GM12878 (cell line): ENCODE results near the gene CFAP97. TPM values are rescaled to one million over a fixed set of nuclear protein-coding genes. Genes with fewer than 3 reads are reported as not detected.
A peak's percentile ranks its signal among the peaks of the same experiment; 100 is the strongest.

Experiments
- ATAC-seq: fragments of 200-7000 bp; cut with Tn5 transposase; 3 replicates; pipeline ENCODE4 v1.9.1; 2020; ENCODE audit warnings: mild to moderate bottlenecking, moderate library complexity
- BruUV-seq: library from RNA; stranded (reverse); fragments of 400-500 nt; replicated peaks from 2 replicates; lab custom pipeline; 2021; lab: Mats Ljungman, UMichigan
- CTCF ChIA-PET: fragments of 300-600 bp; sonication (Branson Sonifier 250); formaldehyde crosslinking; extraction: SDS; loops from one replicate; lab custom pipeline; 2021; ENCODE audit warnings: inconsistent platforms; lab: Yijun Ruan, JAX
- POLR2A ChIA-PET: fragments of 350-600 bp; formaldehyde crosslinking; extraction: SDS; loops from one replicate; lab custom pipeline; 2021; ENCODE audit warnings: inconsistent platforms; lab: Charles Lee
- RAD21 ChIA-PET: fragments of 300-600 bp; sonication (Branson Sonifier 250); formaldehyde crosslinking; loops from one replicate; lab custom pipeline; 2023; ENCODE audit warnings: antibody characterized with exemption; ENCODE audit not compliant: unreplicated experiment; lab: Charles Lee
- SMC1A ChIA-PET: fragments of 300-600 bp; sonication (Branson Sonifier 250); formaldehyde crosslinking; loops from one replicate; lab custom pipeline; 2023; ENCODE audit not compliant: unreplicated experiment, uncharacterized antibody; lab: Charles Lee
- DNase-seq: peaks from one replicate; pipeline ENCODE4 v3.0.0-alpha.2; 2011; ENCODE audit warnings: low read depth, low spot score
- FAIRE-seq: peaks from 3 replicates; lab custom pipeline; 2011; peaks lifted over from hg19 to GRCh38; lab: Jason Lieb, UNC
- H2AFZ ChIP-seq: 2 replicates; pipeline ENCODE4 v1.6.0; 2011; ENCODE audit warnings: low read depth, low read length, control low read depth; ENCODE audit not compliant: control insufficient read depth
- H3K27ac ChIP-seq: 2 replicates; pipeline ENCODE4 v1.5.1; 2011; ENCODE audit warnings: control low read depth; ENCODE audit not compliant: control insufficient read depth, insufficient read depth
- H3K27me3 ChIP-seq, 2 experiments: replicated peaks in 1 of 2; 2 replicates each; pipeline versions ENCODE4 v1.6.0 to v1.6.1; 2011; ENCODE audit warnings: low read length in 1 of 2; ENCODE audit not compliant: control insufficient read depth in 2 of 2, insufficient read depth in 2 of 2
- H3K36me3 ChIP-seq, 2 experiments: 2 replicates each; pipeline ENCODE4 v1.5.1; 2011; ENCODE audit warnings: low read length in 1 of 2; ENCODE audit not compliant: control insufficient read depth in 2 of 2, insufficient read depth in 2 of 2
- H3K4me1 ChIP-seq: 2 replicates; pipeline ENCODE4 v1.6.1; 2011; ENCODE audit warnings: mild to moderate bottlenecking, low read length, moderate library complexity, mixed read lengths; ENCODE audit not compliant: control insufficient read depth, insufficient read depth
- H3K4me2 ChIP-seq: 2 replicates; pipeline ENCODE4 v1.6.0; 2011; ENCODE audit warnings: control low read depth; ENCODE audit not compliant: control insufficient read depth, insufficient read depth
- H3K4me3 ChIP-seq: fragments of 200-600 bp; sonication (generic); 2 replicates; pipeline ENCODE4 v1.5.1; 2016
- H3K79me2 ChIP-seq: 2 replicates; pipeline ENCODE4 v1.6.0; 2011; ENCODE audit warnings: low read length; ENCODE audit not compliant: control insufficient read depth, insufficient read depth
- H3K9ac ChIP-seq: 2 replicates; pipeline ENCODE4 v1.8.0; 2011; ENCODE audit warnings: low read length, control low read depth, mixed read lengths; ENCODE audit not compliant: control insufficient read depth, insufficient read depth
- H3K9me3 ChIP-seq: replicated peaks from 3 replicates; pipeline ENCODE4 v1.5.1; 2011; ENCODE audit warnings: mild to moderate bottlenecking, low read length; ENCODE audit not compliant: control insufficient read depth, insufficient read depth
- H4K20me1 ChIP-seq: 2 replicates; pipeline ENCODE4 v1.6.0; 2011; ENCODE audit not compliant: control insufficient read depth, insufficient read depth
- EP300 ChIP-seq, 2 experiments: fragments of 150-350 bp in 1 of 2; IDR thresholded peaks; 2 replicates each; pipeline ENCODE4 v1.6.1; 2011 to 2012; ENCODE audit warnings: low read depth in 2 of 2, low read length in 2 of 2, borderline replicate concordance in 1 of 2, improper control_type of control experiment in 1 of 2, inconsistent platforms in 1 of 2; ENCODE audit not compliant: control insufficient read depth in 1 of 2
- MEF2B ChIP-seq: fragments of 450-650 bp; IDR thresholded peaks from 2 replicates; pipeline ENCODE4 v1.6.1; 2018; ENCODE audit warnings: mild to moderate bottlenecking, moderate library complexity; ENCODE audit not compliant: partially characterized antibody, poor library complexity, severe bottlenecking
- NFYA ChIP-seq: IDR thresholded peaks from 2 replicates; pipeline ENCODE4 v1.6.1; 2011; ENCODE audit warnings: low read depth, mild to moderate bottlenecking, low read length, improper control_type of control experiment, borderline replicate concordance
- POLR2A ChIP-seq: IDR thresholded peaks from 2 replicates; pipeline ENCODE4 v1.6.1; 2011; ENCODE audit warnings: low read depth, mild to moderate bottlenecking, low read length
- SMAD5 ChIP-seq: IDR thresholded peaks from 2 replicates; pipeline ENCODE4 v1.6.1; 2016; ENCODE audit warnings: antibody characterized with exemption, low read depth
- SMARCA5 ChIP-seq: fragments of 450-650 bp; IDR thresholded peaks from 2 replicates; pipeline ENCODE4 v1.6.1; 2017; ENCODE audit warnings: mild to moderate bottlenecking
- SPI1 ChIP-seq: IDR thresholded peaks from 2 replicates; pipeline ENCODE4 v1.6.1; 2011; ENCODE audit warnings: low read depth, mild to moderate bottlenecking, low read length, moderate library complexity, borderline replicate concordance; ENCODE audit not compliant: insufficient read depth
- WGBS: methylation state at CpG from one replicate; pipeline ENCODE4 v1.1.6; 2016; ENCODE audit warnings: low lambda C conversion rate; ENCODE audit not compliant: insufficient replicate concordance, insufficient coverage; ENCODE audit errors: missing lambda C conversion rate; 5-methylcytosine and 5-hydroxymethylcytosine counted together
- in situ Hi-C: fragments of 300-500 bp; cut with MboI; formaldehyde crosslinking; loops from 9 replicates; pipeline ENCODE4 v1.14.3; 2018; ENCODE audit warnings: mixed read lengths
- intact Hi-C: fragments of 100-400 bp; cut with micrococcal nuclease; formaldehyde crosslinking; loops from one replicate; pipeline ENCODE4 v1.14.2; 2022; ENCODE audit not compliant: unreplicated experiment
- polyA plus RNA-seq, 11 experiments: library from polyadenylated mRNA; depleted of rRNA in 4 of 11; unstranded in 6 of 11; stranded (reverse) in 5 of 11; fragments of >200 nt; fragmentation: Nextera tagmentation in 4 of 11; fragmentation: Illumina TruSeq in 1 of 11; extraction: Ambion mirVana in 4 of 11; extraction: Trizol in 1 of 11; gene quantifications; 1 replicate in 1 of 11; 2 replicates in 10 of 11; pipeline versions ENCODE4 v1.2.1 to v1.2.3, GENCODE V29; 2011 to 2016; ENCODE audit warnings: inconsistent platforms in 2 of 11, missing spikeins in 2 of 11, low read depth in 1 of 11
- total RNA-seq, 4 experiments: library from RNA; depleted of rRNA in 3 of 4; stranded (reverse); fragments of >200 nt in 3 of 4; fragmentation: Illumina TruSeq in 1 of 4; extraction: Trizol in 1 of 4; gene quantifications; 2 replicates each; pipeline versions ENCODE4 v1.2.1 to v1.2.3, GENCODE V29; 2013 to 2021
- TF ChIP-seq, protein P1 (sequence below): fragments of 450-650 bp; IDR thresholded peaks from 2 replicates; pipeline ENCODE4 v1.6.1; 2016; ENCODE audit warnings: mild to moderate bottlenecking
- TF ChIP-seq, protein P2 (sequence below): IDR thresholded peaks from 2 replicates; pipeline ENCODE4 v1.6.1; 2011; ENCODE audit warnings: mild to moderate bottlenecking, low read depth, low read length, moderate library complexity; ENCODE audit not compliant: insufficient replicate concordance
- TF ChIP-seq, protein P3 (sequence below): fragments of 450-650 bp; IDR thresholded peaks from 2 replicates; pipeline ENCODE4 v1.6.1; 2016; ENCODE audit warnings: mild to moderate bottlenecking

The CFAP97 gene
- total and polyA plus RNA-seq, 10 of the 15 experiments (the other 5 are each of a cell fraction or from before 2014, with no cell fraction given), result 26.4 to 62.7 (median 48.0) TPM

- in situ Hi-C loops, result no loop called here
- H3K9ac ChIP-seq, result 0 out of 2 replicates have a peak overlapping the region, but pooled peaks have one; percentile 17
- no peak overlapping the region for H3K4me3 ChIP-seq
- ChIA-PET CTCF (interaction anchor here (1.1 kb wide), 1 partner anchor 14 kb away, joined by 3 read pairs; no protein-coding TSS in a partner anchor), SMC1A (interaction anchor here (1.2 to 2.4 kb wide), 3 partner anchors 10 to 39 kb away, joined by 3 to 12 read pairs (median 4); no protein-coding TSS in a partner anchor), RAD21 (interaction anchor here (0.7 kb wide), 1 partner anchor 9 kb away, joined by 3 read pairs; the partner anchor contains the start of gene SNX25), POLR2A (interaction anchor here (1.1 kb wide), 1 partner anchor 8 kb away, joined by 3 read pairs; no protein-coding TSS in a partner anchor)
- ATAC-seq (peak; percentile 17; the same call in 2 of the 3 replicates), FAIRE-seq (no peak), DNase-seq (no peak)
- peaks cover 95% of the 10 kb centered on the region for H3K79me2 ChIP-seq
- H4K20me1 ChIP-seq, result peaks cover 2% of the 10 kb centered on the region; the same call in 1 of the 2 replicates
- intact Hi-C loops, result no loop called here
- H3K4me2 ChIP-seq, result peak overlapping the region; percentile 74
- 100% methylated on average over 2 of the region's 2 CpGs for WGBS
- H3K36me3 ChIP-seq, result peaks cover 0 to 15% of the 10 kb centered on the region in 2 experiments; a peak in 1 of 4 replicates
- TF ChIP-seq EP300 (IDR thresholded peaks at IDR 0.05; ENCODE audit: borderline replicate concordance in 1 of 2, control insufficient read depth in 1 of 2, low read depth in 2 of 2, low read length in 2 of 2), result no peak
- TF ChIP-seq POLR2A, result 0 out of 2 replicates have a peak, but pooled peaks have one; percentile 37
- H2AFZ ChIP-seq, result no peak overlapping the region
- peak overlapping the region; percentile 31; the same call in 1 of the 2 replicates for H3K27ac ChIP-seq
- BruUV-seq, result no TSS peak
- peaks cover 22% of the 10 kb centered on the region for H3K4me1 ChIP-seq
- no peaks in the 10 kb centered on the region for H3K27me3 ChIP-seq
- H3K9me3 ChIP-seq, result no peaks in the 10 kb centered on the region; the same call in 2 of the 3 replicates
These were observed 14.5 kb upstream of the CFAP97 start for GRCh38 chr4:185218312-185218711.

- Histone ChIP-seq H3K79me2 (peaks cover 95% of the 10 kb centered on the region), H3K4me2 (peak overlapping the region; percentile 56), H3K9me3 (no peaks in the 10 kb centered on the region; the same call in 2 of the 3 replicates), H3K9ac (no peak overlapping the region), H3K27ac (peak overlapping the region; percentile 20), H3K4me3 (peak overlapping the region; percentile 40; the same call in 1 of the 2 replicates), H3K27me3 (no peaks in the 10 kb centered on the region), H3K36me3 (peaks cover 0 to 16% of the 10 kb centered on the region in 2 experiments; a peak in 1 of 4 replicates), H3K4me1 (peaks cover 23% of the 10 kb centered on the region), H2AFZ (no peak overlapping the region), H4K20me1 (peaks cover 2% of the 10 kb centered on the region; the same call in 1 of the 2 replicates)
- intact Hi-C loops, result no loop called here
- FAIRE-seq, result no peak
- POLR2A ChIA-PET, result interaction anchor here (0.7 to 1.0 kb wide), 4 partner anchors 16 to 179 kb away, joined by 3 to 5 read pairs (median 4); partner anchors contain the start of gene ANKRD37
- BruUV-seq, result no TSS peak
- 64% methylated on average over 6 of the region's 6 CpGs for WGBS
- in situ Hi-C loops, result no loop called here
- CTCF ChIA-PET, result interaction anchor here (1.0 kb wide), 1 partner anchor 87 kb away, joined by 3 read pairs; no protein-coding TSS in a partner anchor
- SMC1A ChIA-PET, result interaction anchor here (1.0 to 1.2 kb wide), 4 partner anchors 9 to 89 kb away, joined by 3 read pairs; no protein-coding TSS in a partner anchor
- no peak for DNase-seq
- no peak for ATAC-seq
- RAD21 ChIA-PET, result interaction anchor here (0.7 to 0.9 kb wide), 3 partner anchors 8 to 89 kb away, joined by 3 read pairs; partner anchors contain the start of gene SNX25
- TF ChIP-seq, protein P1, sequence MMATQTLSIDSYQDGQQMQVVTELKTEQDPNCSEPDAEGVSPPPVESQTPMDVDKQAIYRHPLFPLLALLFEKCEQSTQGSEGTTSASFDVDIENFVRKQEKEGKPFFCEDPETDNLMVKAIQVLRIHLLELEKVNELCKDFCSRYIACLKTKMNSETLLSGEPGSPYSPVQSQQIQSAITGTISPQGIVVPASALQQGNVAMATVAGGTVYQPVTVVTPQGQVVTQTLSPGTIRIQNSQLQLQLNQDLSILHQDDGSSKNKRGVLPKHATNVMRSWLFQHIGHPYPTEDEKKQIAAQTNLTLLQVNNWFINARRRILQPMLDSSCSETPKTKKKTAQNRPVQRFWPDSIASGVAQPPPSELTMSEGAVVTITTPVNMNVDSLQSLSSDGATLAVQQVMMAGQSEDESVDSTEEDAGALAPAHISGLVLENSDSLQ, result no peak
- TF ChIP-seq SPI1 (no peak), MEF2B (peak; percentile 58), SMARCA5 (no peak), NFYA (no peak), SMAD5 (no peak)
- TF ChIP-seq, protein P2, sequence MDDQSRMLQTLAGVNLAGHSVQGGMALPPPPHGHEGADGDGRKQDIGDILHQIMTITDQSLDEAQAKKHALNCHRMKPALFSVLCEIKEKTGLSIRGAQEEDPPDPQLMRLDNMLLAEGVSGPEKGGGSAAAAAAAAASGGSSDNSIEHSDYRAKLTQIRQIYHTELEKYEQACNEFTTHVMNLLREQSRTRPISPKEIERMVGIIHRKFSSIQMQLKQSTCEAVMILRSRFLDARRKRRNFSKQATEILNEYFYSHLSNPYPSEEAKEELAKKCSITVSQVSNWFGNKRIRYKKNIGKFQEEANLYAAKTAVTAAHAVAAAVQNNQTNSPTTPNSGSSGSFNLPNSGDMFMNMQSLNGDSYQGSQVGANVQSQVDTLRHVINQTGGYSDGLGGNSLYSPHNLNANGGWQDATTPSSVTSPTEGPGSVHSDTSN, result no peak
- TF ChIP-seq, protein P3, sequence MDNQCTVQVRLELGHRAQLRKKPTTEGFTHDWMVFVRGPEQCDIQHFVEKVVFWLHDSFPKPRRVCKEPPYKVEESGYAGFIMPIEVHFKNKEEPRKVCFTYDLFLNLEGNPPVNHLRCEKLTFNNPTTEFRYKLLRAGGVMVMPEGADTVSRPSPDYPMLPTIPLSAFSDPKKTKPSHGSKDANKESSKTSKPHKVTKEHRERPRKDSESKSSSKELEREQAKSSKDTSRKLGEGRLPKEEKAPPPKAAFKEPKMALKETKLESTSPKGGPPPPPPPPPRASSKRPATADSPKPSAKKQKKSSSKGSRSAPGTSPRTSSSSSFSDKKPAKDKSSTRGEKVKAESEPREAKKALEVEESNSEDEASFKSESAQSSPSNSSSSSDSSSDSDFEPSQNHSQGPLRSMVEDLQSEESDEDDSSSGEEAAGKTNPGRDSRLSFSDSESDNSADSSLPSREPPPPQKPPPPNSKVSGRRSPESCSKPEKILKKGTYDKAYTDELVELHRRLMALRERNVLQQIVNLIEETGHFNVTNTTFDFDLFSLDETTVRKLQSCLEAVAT, result 0 out of 2 replicates have a peak, but pooled peaks have one; percentile 26
These were observed 13.7 kb upstream of the CFAP97 start for GRCh38 chr4:185217408-185217975.
